ENCODE measurements around the gene APOO.

DNA sequence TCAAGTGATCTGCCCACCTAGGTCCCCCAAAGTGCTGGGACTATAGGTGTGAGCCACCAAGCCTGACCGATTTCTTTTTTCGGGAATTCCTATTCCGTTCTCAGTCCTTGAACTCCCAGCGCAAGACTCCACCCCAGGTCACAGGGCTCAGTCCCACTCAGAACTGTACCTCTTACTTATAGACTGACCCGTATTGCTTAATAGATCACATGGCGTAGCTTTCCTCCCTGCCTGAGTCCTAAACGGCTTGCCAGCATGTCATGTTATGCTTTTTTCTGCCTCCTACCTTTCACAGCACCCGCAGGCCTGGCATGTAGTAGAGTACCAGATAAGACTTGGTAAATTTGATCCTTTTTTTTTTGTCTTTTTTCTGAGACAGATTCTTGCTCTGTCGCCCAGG, 102.3 kb downstream of the APOO start:
- TF ChIP-seq, protein P1, sequence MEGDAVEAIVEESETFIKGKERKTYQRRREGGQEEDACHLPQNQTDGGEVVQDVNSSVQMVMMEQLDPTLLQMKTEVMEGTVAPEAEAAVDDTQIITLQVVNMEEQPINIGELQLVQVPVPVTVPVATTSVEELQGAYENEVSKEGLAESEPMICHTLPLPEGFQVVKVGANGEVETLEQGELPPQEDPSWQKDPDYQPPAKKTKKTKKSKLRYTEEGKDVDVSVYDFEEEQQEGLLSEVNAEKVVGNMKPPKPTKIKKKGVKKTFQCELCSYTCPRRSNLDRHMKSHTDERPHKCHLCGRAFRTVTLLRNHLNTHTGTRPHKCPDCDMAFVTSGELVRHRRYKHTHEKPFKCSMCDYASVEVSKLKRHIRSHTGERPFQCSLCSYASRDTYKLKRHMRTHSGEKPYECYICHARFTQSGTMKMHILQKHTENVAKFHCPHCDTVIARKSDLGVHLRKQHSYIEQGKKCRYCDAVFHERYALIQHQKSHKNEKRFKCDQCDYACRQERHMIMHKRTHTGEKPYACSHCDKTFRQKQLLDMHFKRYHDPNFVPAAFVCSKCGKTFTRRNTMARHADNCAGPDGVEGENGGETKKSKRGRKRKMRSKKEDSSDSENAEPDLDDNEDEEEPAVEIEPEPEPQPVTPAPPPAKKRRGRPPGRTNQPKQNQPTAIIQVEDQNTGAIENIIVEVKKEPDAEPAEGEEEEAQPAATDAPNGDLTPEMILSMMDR (IDR thresholded peaks at IDR 0.05), result no peak
- TF ChIP-seq POLR2A (IDR thresholded peaks at IDR 0.05), result no peak
